ENCODE results near the gene NOC4L.

DNA sequence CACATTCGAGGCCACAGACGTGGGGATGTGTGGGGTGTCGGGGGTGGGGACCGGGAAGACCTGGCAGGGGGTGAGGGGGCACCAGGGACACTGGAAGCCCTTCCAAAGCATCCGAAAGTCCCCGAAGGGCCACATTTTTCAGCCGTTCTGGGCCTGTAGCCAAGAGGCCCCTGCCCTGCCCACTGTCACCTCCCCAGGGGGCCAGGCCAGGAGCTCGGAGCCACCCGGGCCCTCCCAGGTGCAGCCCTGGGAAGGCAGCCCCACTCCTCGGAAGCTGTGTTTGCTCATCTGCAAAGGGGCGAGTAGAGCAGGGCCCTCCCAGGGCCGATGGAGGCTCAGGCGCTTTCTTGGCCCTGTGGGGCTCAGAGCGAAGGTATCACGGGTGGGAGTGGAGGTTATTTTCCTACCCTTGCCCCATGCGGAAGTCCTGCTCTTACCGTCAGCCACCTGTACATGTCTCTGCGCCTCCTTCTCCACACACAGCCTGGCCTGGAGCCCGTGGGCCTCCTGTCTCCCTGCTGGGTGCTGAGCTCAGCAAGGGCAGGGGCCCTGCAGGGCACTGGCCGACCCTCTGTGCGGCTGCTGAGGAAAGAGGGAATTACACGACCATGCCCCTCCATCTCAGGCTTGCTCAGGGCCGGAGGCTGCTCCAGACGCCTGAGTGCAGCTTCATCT is 27.2 kb downstream of the NOC4L start:
- TF ChIP-seq, protein P1, sequence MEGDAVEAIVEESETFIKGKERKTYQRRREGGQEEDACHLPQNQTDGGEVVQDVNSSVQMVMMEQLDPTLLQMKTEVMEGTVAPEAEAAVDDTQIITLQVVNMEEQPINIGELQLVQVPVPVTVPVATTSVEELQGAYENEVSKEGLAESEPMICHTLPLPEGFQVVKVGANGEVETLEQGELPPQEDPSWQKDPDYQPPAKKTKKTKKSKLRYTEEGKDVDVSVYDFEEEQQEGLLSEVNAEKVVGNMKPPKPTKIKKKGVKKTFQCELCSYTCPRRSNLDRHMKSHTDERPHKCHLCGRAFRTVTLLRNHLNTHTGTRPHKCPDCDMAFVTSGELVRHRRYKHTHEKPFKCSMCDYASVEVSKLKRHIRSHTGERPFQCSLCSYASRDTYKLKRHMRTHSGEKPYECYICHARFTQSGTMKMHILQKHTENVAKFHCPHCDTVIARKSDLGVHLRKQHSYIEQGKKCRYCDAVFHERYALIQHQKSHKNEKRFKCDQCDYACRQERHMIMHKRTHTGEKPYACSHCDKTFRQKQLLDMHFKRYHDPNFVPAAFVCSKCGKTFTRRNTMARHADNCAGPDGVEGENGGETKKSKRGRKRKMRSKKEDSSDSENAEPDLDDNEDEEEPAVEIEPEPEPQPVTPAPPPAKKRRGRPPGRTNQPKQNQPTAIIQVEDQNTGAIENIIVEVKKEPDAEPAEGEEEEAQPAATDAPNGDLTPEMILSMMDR (conservative IDR thresholded peaks at IDR 0.05; ENCODE audit: low read depth, low read length) = no peak
- no peak for TF ChIP-seq USF2 (IDR thresholded peaks at IDR 0.05; ENCODE audit: low read depth, low read length)
- no peak for TF ChIP-seq POLR2A (IDR thresholded peaks at IDR 0.05; ENCODE audit: low read depth, low read length)
- no peak for TF ChIP-seq CEBPB (IDR thresholded peaks at IDR 0.05; ENCODE audit: low read depth, low read length)
- no peak for TF ChIP-seq NFE2L2 (IDR thresholded peaks at IDR 0.05; ENCODE audit: low read depth, low read length)
- TF ChIP-seq SMC3 (IDR thresholded peaks at IDR 0.05; ENCODE audit: low read depth, low read length) = no peak
